ENCODE measurements around the gene ACOX3.

The ACOX3 gene

GRCh38 chr4:8441499-8442091, 1.1 kb upstream of the ACOX3 start:
- peaks cover 2 to 14% (median 7%) of the 10 kb centered on the region in 4 experiments for H3K36me3 ChIP-seq (ENCODE audit: control insufficient read depth in 4 of 4, insufficient read depth in 4 of 4, low read length in 3 of 4)
- WGBS (ENCODE audit: insufficient coverage) = 71% methylated on average over 16 of the region's 17 CpGs
- POLR2A ChIA-PET = no interaction called here
- DNase-seq = no peak
- CTCF ChIA-PET = interaction anchor here (1.2 kb wide), 1 partner anchor 13 kb away, joined by 3 read pairs; no protein-coding TSS in a partner anchor
- H3K9me3 ChIP-seq (ENCODE audit: control extremely low read depth in 1 of 5, control insufficient read depth in 4 of 5, insufficient read depth in 2 of 5, low read depth in 1 of 5, low read length in 4 of 5) = peaks cover 0 to 2% (median 0%) of the 10 kb centered on the region in 5 experiments
- peak overlapping the region; percentile 78 to 100 (median 98) for H3K4me3 ChIP-seq (ENCODE audit: control insufficient read depth in 1 of 7, extremely low read depth in 1 of 7, insufficient read depth in 4 of 7, low read depth in 2 of 7, low read length in 6 of 7)
- H3K4me1 ChIP-seq (ENCODE audit: control extremely low read depth in 1 of 4, control insufficient read depth in 4 of 4, insufficient read depth in 4 of 4, low read length in 3 of 4) = peaks cover 6 to 35% (median 22%) of the 10 kb centered on the region in 4 experiments
- H3K27ac ChIP-seq (ENCODE audit: insufficient read depth in 1 of 2, low read depth in 1 of 2, low read length in 2 of 2, poor library complexity in 1 of 2, severe bottlenecking in 2 of 2) = peak overlapping the region; percentile 95 to 98
- no peaks in the 10 kb centered on the region for H3K27me3 ChIP-seq (replicated peaks in 2 of 5; ENCODE audit: control insufficient read depth in 4 of 5, insufficient read depth in 5 of 5, low read length in 4 of 5)

DNA sequence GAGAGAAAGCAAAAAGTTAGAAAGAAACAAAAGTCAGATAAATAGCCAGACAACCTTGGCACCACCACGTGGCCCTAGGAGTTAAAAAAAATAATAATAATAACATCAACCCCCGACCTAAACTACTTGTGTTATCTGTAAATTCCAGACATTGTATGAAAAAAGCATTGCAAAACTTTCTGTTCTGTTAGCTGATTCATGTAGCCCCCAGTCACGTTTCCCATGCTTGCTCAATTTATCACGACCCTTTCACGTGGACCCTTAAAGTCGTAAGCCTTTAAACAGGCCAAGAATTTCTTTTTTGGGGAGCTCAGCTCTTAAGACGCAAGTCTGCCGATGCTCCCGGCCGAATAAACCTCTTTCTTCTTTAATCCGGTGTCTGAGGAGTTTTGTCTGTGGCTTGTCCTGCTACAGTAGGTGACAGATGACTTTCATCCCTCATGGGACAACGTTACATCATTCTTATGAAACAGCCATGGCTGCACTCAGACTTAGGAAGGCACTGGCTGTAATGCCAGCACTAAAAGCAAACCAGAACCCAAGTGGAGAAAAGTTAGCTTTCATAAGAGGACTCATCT, 520 bp downstream of the ACOX3 start:
- H3K4me3 ChIP-seq (ENCODE audit: control insufficient read depth in 1 of 7, extremely low read depth in 1 of 7, insufficient read depth in 4 of 7, low read depth in 2 of 7, low read length in 6 of 7) = peak overlapping the region; percentile 78 to 100 (median 98)
- peaks cover 0 to 2% (median 0%) of the 10 kb centered on the region in 5 experiments for H3K9me3 ChIP-seq (ENCODE audit: control extremely low read depth in 1 of 5, control insufficient read depth in 4 of 5, insufficient read depth in 2 of 5, low read depth in 1 of 5, low read length in 4 of 5)
- WGBS (ENCODE audit: insufficient coverage) = 28% methylated on average over 8 of the region's 12 CpGs
- peak overlapping the region; percentile 95 to 98 for H3K27ac ChIP-seq (ENCODE audit: insufficient read depth in 1 of 2, low read depth in 1 of 2, low read length in 2 of 2, poor library complexity in 1 of 2, severe bottlenecking in 2 of 2)
- no peaks in the 10 kb centered on the region for H3K27me3 ChIP-seq (replicated peaks in 2 of 5; ENCODE audit: control insufficient read depth in 4 of 5, insufficient read depth in 5 of 5, low read length in 4 of 5)
- ChIA-PET POLR2A (interaction anchor here (1.4 kb wide), 2 partner anchors 11 to 30 kb away, joined by 3 to 4 read pairs; no protein-coding TSS in a partner anchor), CTCF (interaction anchor here (1.0 to 3.0 kb wide), 3 partner anchors 12 to 198 kb away, joined by 3 to 16 read pairs (median 4); no protein-coding TSS in a partner anchor)
- H3K36me3 ChIP-seq (ENCODE audit: control insufficient read depth in 4 of 4, insufficient read depth in 4 of 4, low read length in 3 of 4) = peaks cover 0 to 4% (median 0%) of the 10 kb centered on the region in 4 experiments
- DNase-seq = peak in 2 of 3 donors; percentile 73 to 77
- peaks cover 9 to 46% (median 30%) of the 10 kb centered on the region in 4 experiments for H3K4me1 ChIP-seq (ENCODE audit: control extremely low read depth in 1 of 4, control insufficient read depth in 4 of 4, insufficient read depth in 4 of 4, low read length in 3 of 4)

DNA sequence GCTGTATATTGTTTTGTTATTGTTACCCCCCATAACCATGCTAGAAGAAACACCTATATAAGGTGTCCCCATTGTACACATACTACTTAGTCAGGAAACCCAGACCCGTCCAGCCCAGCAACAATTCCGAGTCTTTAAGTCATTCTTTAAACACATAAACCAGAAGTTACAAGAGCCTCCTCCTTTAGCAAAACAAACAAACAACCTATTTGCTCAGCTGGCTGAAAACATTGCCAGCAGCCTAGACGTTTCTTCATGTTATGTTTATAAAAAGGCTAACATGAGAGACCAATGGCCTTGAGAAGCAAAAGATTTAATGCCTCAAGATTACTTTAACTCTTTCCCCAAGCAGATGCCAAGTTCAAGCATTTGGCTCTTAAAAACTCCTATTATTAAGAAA, 1.4 kb downstream of the ACOX3 start:
- H3K9me3 ChIP-seq (ENCODE audit: control extremely low read depth in 1 of 5, control insufficient read depth in 4 of 5, insufficient read depth in 2 of 5, low read depth in 1 of 5, low read length in 4 of 5) = peaks cover 0 to 2% (median 0%) of the 10 kb centered on the region in 5 experiments
- peaks cover 9 to 48% (median 31%) of the 10 kb centered on the region in 4 experiments for H3K4me1 ChIP-seq (ENCODE audit: control extremely low read depth in 1 of 4, control insufficient read depth in 4 of 4, insufficient read depth in 4 of 4, low read length in 3 of 4)
- peaks cover 0 to 4% (median 0%) of the 10 kb centered on the region in 4 experiments for H3K36me3 ChIP-seq (ENCODE audit: control insufficient read depth in 4 of 4, insufficient read depth in 4 of 4, low read length in 3 of 4)
- WGBS (ENCODE audit: insufficient coverage) = 100% methylated on average over 2 of the region's 3 CpGs
- POLR2A ChIA-PET = interaction anchor here (1.4 kb wide), 1 partner anchor 30 kb away, joined by 3 read pairs; no protein-coding TSS in a partner anchor
- H3K27me3 ChIP-seq (replicated peaks in 2 of 5; ENCODE audit: control insufficient read depth in 4 of 5, insufficient read depth in 5 of 5, low read length in 4 of 5) = no peaks in the 10 kb centered on the region
- H3K27ac ChIP-seq (ENCODE audit: insufficient read depth in 1 of 2, low read depth in 1 of 2, low read length in 2 of 2, poor library complexity in 1 of 2, severe bottlenecking in 2 of 2) = no peak overlapping the region
- CTCF ChIA-PET = interaction anchor here (1.2 to 3.0 kb wide), 3 partner anchors 11 to 197 kb away, joined by 3 to 16 read pairs (median 4); no protein-coding TSS in a partner anchor
- peak overlapping the region in 2 of 7 experiments; percentile 78 to 100 for H3K4me3 ChIP-seq (ENCODE audit: control insufficient read depth in 1 of 7, extremely low read depth in 1 of 7, insufficient read depth in 4 of 7, low read depth in 2 of 7, low read length in 6 of 7)
- DNase-seq = no peak

DNA sequence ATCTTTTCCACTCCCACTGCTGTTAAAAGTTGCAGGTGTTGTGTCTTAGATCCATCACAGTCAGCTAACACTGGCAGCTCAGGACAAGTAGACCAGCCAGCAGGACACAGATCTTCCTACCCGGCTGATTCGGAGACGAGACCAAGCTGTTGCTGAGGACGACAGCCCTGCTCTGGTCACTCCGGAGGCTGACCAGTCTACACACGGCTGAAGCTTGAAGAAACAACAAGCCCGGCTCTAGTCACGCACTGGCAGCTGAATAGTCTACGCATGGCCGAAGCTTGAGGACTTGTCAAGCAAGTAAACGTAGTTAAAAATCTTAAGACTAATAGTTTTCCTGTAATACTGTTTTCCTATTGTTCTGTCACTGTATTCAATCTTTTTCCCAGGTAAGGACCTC, 1.8 kb downstream of the ACOX3 start:
- no peak overlapping the region for H3K27ac ChIP-seq (ENCODE audit: insufficient read depth in 1 of 2, low read depth in 1 of 2, low read length in 2 of 2, poor library complexity in 1 of 2, severe bottlenecking in 2 of 2)
- H3K27me3 ChIP-seq (replicated peaks in 2 of 5; ENCODE audit: control insufficient read depth in 4 of 5, insufficient read depth in 5 of 5, low read length in 4 of 5) = no peaks in the 10 kb centered on the region
- CTCF ChIA-PET = interaction anchor here (1.6 to 3.0 kb wide), 2 partner anchors 10 to 28 kb away, joined by 4 to 16 read pairs; no protein-coding TSS in a partner anchor
- H3K4me1 ChIP-seq (ENCODE audit: control extremely low read depth in 1 of 4, control insufficient read depth in 4 of 4, insufficient read depth in 4 of 4, low read length in 3 of 4) = peaks cover 9 to 48% (median 31%) of the 10 kb centered on the region in 4 experiments
- no peak for DNase-seq
- 93% methylated on average over 10 of the region's 11 CpGs for WGBS (ENCODE audit: insufficient coverage)
- no peak overlapping the region for H3K4me3 ChIP-seq (ENCODE audit: control insufficient read depth in 1 of 7, extremely low read depth in 1 of 7, insufficient read depth in 4 of 7, low read depth in 2 of 7, low read length in 6 of 7)
- H3K9me3 ChIP-seq (ENCODE audit: control extremely low read depth in 1 of 5, control insufficient read depth in 4 of 5, insufficient read depth in 2 of 5, low read depth in 1 of 5, low read length in 4 of 5) = peaks cover 0 to 2% (median 0%) of the 10 kb centered on the region in 5 experiments
- POLR2A ChIA-PET = no interaction called here
- peaks cover 0 to 4% (median 0%) of the 10 kb centered on the region in 4 experiments for H3K36me3 ChIP-seq (ENCODE audit: control insufficient read depth in 4 of 4, insufficient read depth in 4 of 4, low read length in 3 of 4)

DNA sequence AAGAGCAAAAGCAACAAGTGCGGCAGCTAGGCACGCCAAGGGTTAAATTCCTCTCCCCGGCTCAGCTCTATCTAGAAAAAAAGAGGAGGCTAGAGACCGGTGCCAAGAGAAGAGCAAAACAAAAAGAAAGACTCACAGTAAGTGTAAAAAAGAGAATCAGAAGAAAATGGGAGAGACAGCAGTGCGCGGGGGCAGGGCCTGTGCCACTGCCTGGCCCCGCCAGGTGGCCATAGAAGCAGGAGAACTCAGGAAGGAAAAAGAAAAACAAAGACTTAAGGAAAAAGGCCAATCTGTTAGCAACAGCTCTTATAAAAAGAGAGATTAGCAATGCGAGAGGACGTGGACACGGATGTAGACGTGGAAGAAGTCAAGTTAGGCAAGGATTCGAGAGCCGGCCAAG, 3.2 kb downstream of the ACOX3 start:
- Histone ChIP-seq H3K9me3 (ENCODE audit: control extremely low read depth in 1 of 5, control insufficient read depth in 4 of 5, insufficient read depth in 2 of 5, low read depth in 1 of 5, low read length in 4 of 5) (peaks cover 0 to 2% (median 0%) of the 10 kb centered on the region in 5 experiments), H3K4me3 (ENCODE audit: control insufficient read depth in 1 of 7, extremely low read depth in 1 of 7, insufficient read depth in 4 of 7, low read depth in 2 of 7, low read length in 6 of 7) (no peak overlapping the region), H3K4me1 (ENCODE audit: control extremely low read depth in 1 of 4, control insufficient read depth in 4 of 4, insufficient read depth in 4 of 4, low read length in 3 of 4) (peaks cover 9 to 39% (median 25%) of the 10 kb centered on the region in 4 experiments), H3K36me3 (ENCODE audit: control insufficient read depth in 4 of 4, insufficient read depth in 4 of 4, low read length in 3 of 4) (peaks cover 0 to 3% (median 0%) of the 10 kb centered on the region in 4 experiments), H3K27me3 (replicated peaks in 2 of 5; ENCODE audit: control insufficient read depth in 4 of 5, insufficient read depth in 5 of 5, low read length in 4 of 5) (no peaks in the 10 kb centered on the region), H3K27ac (ENCODE audit: insufficient read depth in 1 of 2, low read depth in 1 of 2, low read length in 2 of 2, poor library complexity in 1 of 2, severe bottlenecking in 2 of 2) (no peak overlapping the region)
- DNase-seq = no peak
- CTCF ChIA-PET = interaction anchor here (1.2 to 2.0 kb wide), 2 partner anchors 9 to 11 kb away, joined by 3 to 10 read pairs; no protein-coding TSS in a partner anchor
- POLR2A ChIA-PET = no interaction called here
- WGBS (ENCODE audit: insufficient coverage) = 94% methylated on average over 13 of the region's 13 CpGs

GRCh38 chr4:8435656-8436121, 4.8 kb downstream of the ACOX3 start:
- H3K4me3 ChIP-seq (ENCODE audit: control insufficient read depth in 1 of 7, extremely low read depth in 1 of 7, insufficient read depth in 4 of 7, low read depth in 2 of 7, low read length in 6 of 7) = peak overlapping the region in 6 of 7 experiments; percentile 21 to 79 (median 56)
- DNase-seq = peak; percentile 14 to 70 (median 56)
- H3K27me3 ChIP-seq (replicated peaks in 2 of 5; ENCODE audit: control insufficient read depth in 4 of 5, insufficient read depth in 5 of 5, low read length in 4 of 5) = no peaks in the 10 kb centered on the region
- peaks cover 3 to 26% (median 14%) of the 10 kb centered on the region in 4 experiments for H3K4me1 ChIP-seq (ENCODE audit: control extremely low read depth in 1 of 4, control insufficient read depth in 4 of 4, insufficient read depth in 4 of 4, low read length in 3 of 4)
- H3K9me3 ChIP-seq (ENCODE audit: control extremely low read depth in 1 of 5, control insufficient read depth in 4 of 5, insufficient read depth in 2 of 5, low read depth in 1 of 5, low read length in 4 of 5) = peaks cover 0 to 2% (median 0%) of the 10 kb centered on the region in 5 experiments
- ChIA-PET CTCF (interaction anchor here (1.1 to 2.0 kb wide), 3 partner anchors 7 to 16 kb away, joined by 3 to 10 read pairs (median 5); no protein-coding TSS in a partner anchor), POLR2A (no interaction called here)
- H3K27ac ChIP-seq (ENCODE audit: insufficient read depth in 1 of 2, low read depth in 1 of 2, low read length in 2 of 2, poor library complexity in 1 of 2, severe bottlenecking in 2 of 2) = peak overlapping the region; percentile 7 to 79
- 0% methylated on average over 1 of the region's 5 CpGs for WGBS (ENCODE audit: insufficient coverage)
- peaks cover 0 to 3% (median 0%) of the 10 kb centered on the region in 4 experiments for H3K36me3 ChIP-seq (ENCODE audit: control insufficient read depth in 4 of 4, insufficient read depth in 4 of 4, low read length in 3 of 4)
